ENCODE results near the gene RPTOR.

Gene RPTOR

DNA sequence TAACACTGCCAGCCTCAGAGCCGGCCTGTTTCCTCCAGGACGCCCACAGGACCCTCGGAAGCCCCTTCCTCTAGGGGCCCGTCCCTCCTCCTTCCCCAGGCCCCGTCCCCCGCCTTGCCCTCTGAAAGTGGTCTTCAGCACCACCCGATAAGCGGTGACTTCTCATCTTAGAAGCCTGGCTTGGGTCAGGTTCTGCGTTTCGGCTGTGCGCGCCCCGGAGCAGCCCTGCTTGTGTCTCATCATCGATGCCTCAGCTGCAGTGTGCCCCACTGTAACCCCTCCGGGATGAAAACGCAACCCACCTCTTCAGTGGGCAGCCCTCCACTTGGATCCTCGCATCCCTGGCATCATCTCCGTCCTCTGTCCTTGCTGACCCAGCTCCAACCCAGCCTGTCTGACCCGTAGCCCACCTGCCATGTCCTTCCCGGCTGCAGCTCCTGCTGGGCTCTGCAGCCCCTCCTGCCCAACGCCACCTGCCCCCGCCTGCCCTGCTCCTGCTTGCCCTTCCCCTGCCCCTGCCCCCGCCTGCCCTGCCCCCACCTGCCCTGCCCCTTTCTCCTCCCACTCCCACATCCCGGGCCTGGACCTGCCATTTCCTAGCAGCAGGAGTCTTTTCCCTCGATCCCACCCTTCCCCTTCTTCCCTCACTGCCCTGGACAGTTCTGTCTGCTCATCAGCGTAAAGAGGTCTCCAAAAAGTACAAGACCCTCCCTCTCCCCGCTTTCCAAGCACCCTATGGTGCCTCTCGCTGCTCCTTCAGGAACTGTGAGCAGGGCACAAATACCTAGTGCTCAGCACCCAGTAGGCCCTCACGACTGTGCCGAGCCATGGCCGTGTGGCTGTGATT, 334.5 kb downstream of the RPTOR start (continued):
- no peak for TF ChIP-seq ZNF354C (tag by site-specific recombination; IDR thresholded peaks at IDR 0.05; ENCODE audit: borderline replicate concordance, low read depth)
- TF ChIP-seq GLI2 (tag by site-specific recombination; IDR thresholded peaks at IDR 0.05; ENCODE audit: borderline replicate concordance, low read depth), result no peak
- no peak for TF ChIP-seq ZNF223 (tag by site-specific recombination; IDR thresholded peaks at IDR 0.05)
- TF ChIP-seq ZNF394 (tag by site-specific recombination; IDR thresholded peaks at IDR 0.05; ENCODE audit: borderline replicate concordance), result no peak

DNA sequence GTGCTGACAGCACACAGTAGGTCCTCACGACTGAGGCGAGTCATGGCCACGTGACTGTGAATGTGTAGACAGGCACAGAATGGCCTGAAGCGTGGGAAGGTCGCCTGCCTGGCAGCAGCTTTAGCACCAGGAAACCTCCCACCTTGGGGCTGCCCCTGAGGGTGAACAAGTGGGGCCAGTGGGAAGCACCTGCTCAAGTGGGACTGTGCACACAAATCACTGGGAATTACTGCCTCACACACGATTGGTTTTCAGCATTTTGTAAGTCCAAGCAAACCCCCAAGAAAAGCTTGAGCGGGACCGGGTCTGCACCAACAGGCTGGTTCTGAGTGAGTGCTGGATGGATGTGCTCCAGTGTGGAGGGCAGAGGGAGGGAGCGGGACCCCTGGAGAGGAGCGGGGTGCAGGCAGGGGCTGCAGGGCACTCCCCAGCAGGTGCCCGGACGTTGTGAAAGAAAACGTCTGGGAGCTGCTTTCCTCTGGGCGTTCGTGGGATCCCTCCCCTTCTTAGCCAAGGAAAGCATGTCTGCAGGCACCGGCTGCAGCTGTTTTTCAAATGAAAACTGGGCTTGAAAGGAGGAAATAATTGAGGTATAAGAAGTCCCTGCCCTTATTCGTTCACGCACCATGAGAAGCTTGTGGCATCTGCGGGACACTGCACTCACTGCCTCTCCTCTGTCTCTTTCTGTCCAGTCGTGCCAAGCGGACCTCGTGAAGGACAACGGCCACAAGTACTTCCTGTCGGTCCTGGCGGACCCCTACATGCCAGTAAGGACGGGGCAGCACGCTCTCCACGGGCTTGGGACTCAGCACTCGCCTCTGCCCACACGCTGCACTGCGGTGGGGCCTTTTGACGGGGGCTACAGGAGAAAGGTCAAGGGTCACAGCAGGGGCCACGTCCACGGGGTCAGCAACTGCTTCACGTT, 335.3 kb downstream of the RPTOR start:
- Histone ChIP-seq H3K4me3 (ENCODE audit: low read depth, low read length) (no peak overlapping the region), H3K27ac (ENCODE audit: extremely low read depth, low read depth, low read length) (no peak overlapping the region), H3K4me1 (ENCODE audit: control insufficient read depth, insufficient read depth, low read length) (no peaks in the 10 kb centered on the region), H3K36me3 (ENCODE audit: control insufficient read depth in 2 of 2, insufficient read depth in 1 of 2, low read length in 2 of 2) (peaks cover 4 to 50% of the 10 kb centered on the region in 2 experiments; a peak in 2 of 3 replicates), H3K9me3 (ENCODE audit: control insufficient read depth, insufficient read depth, low read depth, low read length) (no peaks in the 10 kb centered on the region)
- TF ChIP-seq EGR2 (tag by site-specific recombination; IDR thresholded peaks at IDR 0.05; ENCODE audit: low read depth) (0 out of 2 replicates have a peak, but pooled peaks have one; percentile 28), ZSCAN30 (tag by site-specific recombination; IDR thresholded peaks at IDR 0.05) (no peak)
- ChIA-PET CTCF (interaction anchor here (0.7 to 2.1 kb wide), 5 partner anchors 8 to 464 kb away, joined by 3 to 9 read pairs (median 5); no protein-coding TSS in a partner anchor), POLR2A (no interaction called here)

DNA sequence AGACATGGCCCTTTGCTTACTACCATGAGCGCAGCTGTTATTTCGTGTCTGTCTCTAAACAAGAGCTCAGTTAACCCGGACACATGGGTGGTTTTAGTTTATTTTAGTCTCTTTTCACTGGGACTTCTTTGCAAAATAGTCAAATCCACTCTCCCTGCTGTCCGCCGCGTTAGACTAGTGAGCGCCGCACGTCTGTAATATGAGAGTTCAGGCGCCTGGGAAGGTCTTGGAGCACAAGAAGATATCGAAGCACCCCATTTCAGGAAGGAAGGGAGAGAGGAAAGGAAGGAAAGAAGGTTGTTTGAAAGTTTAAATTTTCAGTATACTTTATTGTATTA, 336.0 kb downstream of the RPTOR start:
- Histone ChIP-seq H3K27ac (ENCODE audit: extremely low read depth, low read depth, low read length) (no peak overlapping the region), H3K4me1 (ENCODE audit: control insufficient read depth, insufficient read depth, low read length) (no peaks in the 10 kb centered on the region), H3K36me3 (ENCODE audit: control insufficient read depth in 2 of 2, insufficient read depth in 1 of 2, low read length in 2 of 2) (peaks cover 4 to 52% of the 10 kb centered on the region in 2 experiments; a peak in 2 of 3 replicates), H3K4me3 (ENCODE audit: low read depth, low read length) (no peak overlapping the region), H3K9me3 (ENCODE audit: control insufficient read depth, insufficient read depth, low read depth, low read length) (no peaks in the 10 kb centered on the region)
- ChIA-PET CTCF (interaction anchor here (1.0 to 2.1 kb wide), 5 partner anchors 8 to 305 kb away, joined by 3 to 9 read pairs (median 5); no protein-coding TSS in a partner anchor), POLR2A (no interaction called here)
- no peak for TF ChIP-seq ZIC2 (tag by site-specific recombination; IDR thresholded peaks at IDR 0.05)
- no peak for TF ChIP-seq ZNF10 (tag by site-specific recombination; IDR thresholded peaks at IDR 0.05)
- TF ChIP-seq, protein P1, sequence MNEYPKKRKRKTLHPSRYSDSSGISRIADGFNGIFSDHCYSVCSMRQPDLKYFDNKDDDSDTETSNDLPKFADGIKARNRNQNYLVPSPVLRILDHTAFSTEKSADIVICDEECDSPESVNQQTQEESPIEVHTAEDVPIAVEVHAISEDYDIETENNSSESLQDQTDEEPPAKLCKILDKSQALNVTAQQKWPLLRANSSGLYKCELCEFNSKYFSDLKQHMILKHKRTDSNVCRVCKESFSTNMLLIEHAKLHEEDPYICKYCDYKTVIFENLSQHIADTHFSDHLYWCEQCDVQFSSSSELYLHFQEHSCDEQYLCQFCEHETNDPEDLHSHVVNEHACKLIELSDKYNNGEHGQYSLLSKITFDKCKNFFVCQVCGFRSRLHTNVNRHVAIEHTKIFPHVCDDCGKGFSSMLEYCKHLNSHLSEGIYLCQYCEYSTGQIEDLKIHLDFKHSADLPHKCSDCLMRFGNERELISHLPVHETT (tag by site-specific recombination; IDR thresholded peaks at IDR 0.05), result no peak
- TF ChIP-seq ZNF302 (tag by site-specific recombination; IDR thresholded peaks at IDR 0.05; ENCODE audit: low read depth), result no peak
- no peak for TF ChIP-seq HOXD13 (CRISPR knock-in tag; IDR thresholded peaks at IDR 0.05; ENCODE audit: borderline replicate concordance)
- no peak for TF ChIP-seq ZNF23 (tag by site-specific recombination; IDR thresholded peaks at IDR 0.05; ENCODE audit: borderline replicate concordance)
- no peak for TF ChIP-seq ZNF37A (tag by site-specific recombination; IDR thresholded peaks at IDR 0.05)
- no peak for TF ChIP-seq ZNF19 (tag by site-specific recombination; IDR thresholded peaks at IDR 0.05; ENCODE audit: low read depth)
- no peak for TF ChIP-seq ZFHX2 (tag by site-specific recombination; conservative IDR thresholded peaks at IDR 0.05)
- TF ChIP-seq, protein P2, sequence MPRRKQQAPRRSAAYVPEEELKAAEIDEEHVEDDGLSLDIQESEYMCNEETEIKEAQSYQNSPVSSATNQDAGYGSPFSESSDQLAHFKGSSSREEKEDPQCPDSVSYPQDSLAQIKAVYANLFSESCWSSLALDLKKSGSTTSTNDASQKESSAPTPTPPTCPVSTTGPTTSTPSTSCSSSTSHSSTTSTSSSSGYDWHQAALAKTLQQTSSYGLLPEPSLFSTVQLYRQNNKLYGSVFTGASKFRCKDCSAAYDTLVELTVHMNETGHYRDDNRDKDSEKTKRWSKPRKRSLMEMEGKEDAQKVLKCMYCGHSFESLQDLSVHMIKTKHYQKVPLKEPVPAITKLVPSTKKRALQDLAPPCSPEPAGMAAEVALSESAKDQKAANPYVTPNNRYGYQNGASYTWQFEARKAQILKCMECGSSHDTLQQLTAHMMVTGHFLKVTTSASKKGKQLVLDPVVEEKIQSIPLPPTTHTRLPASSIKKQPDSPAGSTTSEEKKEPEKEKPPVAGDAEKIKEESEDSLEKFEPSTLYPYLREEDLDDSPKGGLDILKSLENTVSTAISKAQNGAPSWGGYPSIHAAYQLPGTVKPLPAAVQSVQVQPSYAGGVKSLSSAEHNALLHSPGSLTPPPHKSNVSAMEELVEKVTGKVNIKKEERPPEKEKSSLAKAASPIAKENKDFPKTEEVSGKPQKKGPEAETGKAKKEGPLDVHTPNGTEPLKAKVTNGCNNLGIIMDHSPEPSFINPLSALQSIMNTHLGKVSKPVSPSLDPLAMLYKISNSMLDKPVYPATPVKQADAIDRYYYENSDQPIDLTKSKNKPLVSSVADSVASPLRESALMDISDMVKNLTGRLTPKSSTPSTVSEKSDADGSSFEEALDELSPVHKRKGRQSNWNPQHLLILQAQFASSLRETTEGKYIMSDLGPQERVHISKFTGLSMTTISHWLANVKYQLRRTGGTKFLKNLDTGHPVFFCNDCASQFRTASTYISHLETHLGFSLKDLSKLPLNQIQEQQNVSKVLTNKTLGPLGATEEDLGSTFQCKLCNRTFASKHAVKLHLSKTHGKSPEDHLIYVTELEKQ (tag by site-specific recombination; IDR thresholded peaks at IDR 0.05; ENCODE audit: borderline replicate concordance), result no peak
- no peak for TF ChIP-seq ZNF701 (tag by site-specific recombination; IDR thresholded peaks at IDR 0.05)
- no peak for TF ChIP-seq ZNF560 (tag by site-specific recombination; IDR thresholded peaks at IDR 0.05; ENCODE audit: borderline replicate concordance)
- TF ChIP-seq FEZF1 (tag by site-specific recombination; IDR thresholded peaks at IDR 0.05), result no peak
- TF ChIP-seq ZNF558 (tag by site-specific recombination; IDR thresholded peaks at IDR 0.05), result no peak
- no peak for TF ChIP-seq ZNF211 (tag by site-specific recombination; IDR thresholded peaks at IDR 0.05; ENCODE audit: low read depth)
- TF ChIP-seq, protein P3, sequence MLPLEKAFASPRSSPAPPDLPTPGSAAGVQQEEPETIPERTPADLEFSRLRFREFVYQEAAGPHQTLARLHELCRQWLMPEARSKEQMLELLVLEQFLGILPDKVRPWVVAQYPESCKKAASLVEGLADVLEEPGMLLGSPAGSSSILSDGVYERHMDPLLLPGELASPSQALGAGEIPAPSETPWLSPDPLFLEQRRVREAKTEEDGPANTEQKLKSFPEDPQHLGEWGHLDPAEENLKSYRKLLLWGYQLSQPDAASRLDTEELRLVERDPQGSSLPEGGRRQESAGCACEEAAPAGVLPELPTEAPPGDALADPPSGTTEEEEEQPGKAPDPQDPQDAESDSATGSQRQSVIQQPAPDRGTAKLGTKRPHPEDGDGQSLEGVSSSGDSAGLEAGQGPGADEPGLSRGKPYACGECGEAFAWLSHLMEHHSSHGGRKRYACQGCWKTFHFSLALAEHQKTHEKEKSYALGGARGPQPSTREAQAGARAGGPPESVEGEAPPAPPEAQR (tag by site-specific recombination; IDR thresholded peaks at IDR 0.05), result no peak
- TF ChIP-seq, protein P4, sequence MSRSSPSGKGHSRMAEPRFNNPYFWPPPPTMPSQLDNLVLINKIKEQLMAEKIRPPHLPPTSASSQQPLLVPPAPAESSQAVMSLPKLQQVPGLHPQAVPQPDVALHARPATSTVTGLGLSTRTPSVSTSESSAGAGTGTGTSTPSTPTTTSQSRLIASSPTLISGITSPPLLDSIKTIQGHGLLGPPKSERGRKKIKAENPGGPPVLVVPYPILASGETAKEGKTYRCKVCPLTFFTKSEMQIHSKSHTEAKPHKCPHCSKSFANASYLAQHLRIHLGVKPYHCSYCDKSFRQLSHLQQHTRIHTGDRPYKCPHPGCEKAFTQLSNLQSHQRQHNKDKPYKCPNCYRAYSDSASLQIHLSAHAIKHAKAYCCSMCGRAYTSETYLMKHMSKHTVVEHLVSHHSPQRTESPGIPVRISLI (tag by site-specific recombination; IDR thresholded peaks at IDR 0.05), result no peak
- TF ChIP-seq ZBTB17 (tag by site-specific recombination; IDR thresholded peaks at IDR 0.05), result no peak
